Caco-2 (cell line): ENCODE measurements around the gene SP100. TPM values are rescaled to one million over a fixed set of nuclear protein-coding genes. Genes with fewer than 3 reads are reported as not detected.
"Not testable (repeated sequence)": the region's sequence is repeated elsewhere in the genome, so short reads cannot be mapped to it uniquely, and the experiment has no call there.

ENCODE experiments used
- BruUV-seq: library from RNA; stranded (reverse); fragments of 400-500 nt; replicated peaks from 2 replicates; lab custom pipeline; 2021; lab: Mats Ljungman, UMichigan
- CTCF ChIA-PET: fragments of 300-600 bp; sonication (Branson Sonifier 250); formaldehyde crosslinking; loops from one replicate; lab custom pipeline; 2022; ENCODE audit warnings: antibody characterized with exemption; lab: Charles Lee
- POLR2A ChIA-PET: fragments of 300-600 bp; sonication (Branson Sonifier 250); formaldehyde crosslinking; loops from one replicate; lab custom pipeline; 2022; ENCODE audit warnings: antibody characterized with exemption; lab: Charles Lee
- DNase-seq, 2 experiments: peaks; one replicate each; pipeline versions ENCODE4 v3.0.0 to v3.0.0-alpha.2; 2020 to 2022
- H3K27me3 ChIP-seq: replicated peaks from 2 replicates; pipeline ENCODE4 v1.6.0; 2011; ENCODE audit warnings: low read length; ENCODE audit not compliant: control insufficient read depth, insufficient read depth
- H3K36me3 ChIP-seq: 2 replicates; pipeline ENCODE4 v1.5.1; 2011; ENCODE audit warnings: low read length; ENCODE audit not compliant: control insufficient read depth, insufficient read depth
- H3K4me1 ChIP-seq: fragments of 250-450 bp; sonication (Bioruptor Pico); 2 replicates; pipeline ENCODE4 v1.5.1; 2020; ENCODE audit warnings: mild to moderate bottlenecking
- H3K4me3 ChIP-seq: 2 replicates; pipeline ENCODE4 v1.5.1; 2011; ENCODE audit warnings: low read depth, mild to moderate bottlenecking, control low read depth, low read length
- H3K9me3 ChIP-seq: fragments of 250-450 bp; sonication (Bioruptor Pico); 2 replicates; pipeline ENCODE4 v1.5.1; 2020; ENCODE audit warnings: mild to moderate bottlenecking, moderate library complexity
- H3K27ac Mint-ChIP-seq: one replicate; pipeline ENCODE4 v1.8.0; 2022; ENCODE audit warnings: mixed read lengths; ENCODE audit not compliant: unreplicated experiment
- H3K27me3 Mint-ChIP-seq: one replicate; pipeline ENCODE4 v1.8.0; 2022; ENCODE audit warnings: mixed read lengths; ENCODE audit not compliant: insufficient read depth, unreplicated experiment
- H3K36me3 Mint-ChIP-seq: one replicate; pipeline ENCODE4 v1.8.0; 2022; ENCODE audit warnings: mild to moderate bottlenecking, mixed read lengths; ENCODE audit not compliant: insufficient read depth, unreplicated experiment
- H3K4me1 Mint-ChIP-seq: one replicate; pipeline ENCODE4 v1.8.0; 2022; ENCODE audit warnings: low read depth, mixed read lengths; ENCODE audit not compliant: unreplicated experiment
- H3K4me3 Mint-ChIP-seq: one replicate; pipeline ENCODE4 v1.8.0; 2022; ENCODE audit warnings: mild to moderate bottlenecking, moderate library complexity, mixed read lengths; ENCODE audit not compliant: unreplicated experiment
- H3K9me3 Mint-ChIP-seq: one replicate; pipeline ENCODE4 v1.8.0; 2022; ENCODE audit warnings: mixed read lengths; ENCODE audit not compliant: unreplicated experiment
- intact Hi-C: fragments of 100-400 bp; cut with micrococcal nuclease; formaldehyde crosslinking; loops from one replicate; pipeline ENCODE4 v1.10.0; 2022; ENCODE audit not compliant: unreplicated experiment
- total RNA-seq: library from RNA; stranded (reverse); gene quantifications from 2 replicates; pipeline ENCODE4 v1.2.3, GENCODE V29; 2022
- TF ChIP-seq, protein P1 (sequence below), 2 experiments: fragments of 200-600 bp in 1 of 2; IDR thresholded peaks; 1 replicate in 1 of 2; 2 replicates in 1 of 2; pipeline versions ENCODE4 v1.5.1 to v1.8.0; 2011 to 2022; ENCODE audit warnings: antibody characterized with exemption in 1 of 2, control low read depth in 1 of 2, inconsistent platforms in 1 of 2, low read depth in 1 of 2, low read length in 1 of 2, mild to moderate bottlenecking in 1 of 2, moderate library complexity in 1 of 2; ENCODE audit not compliant: insufficient read depth in 1 of 2, severe bottlenecking in 1 of 2, unreplicated experiment in 1 of 2

Gene SP100
- total RNA-seq, 1 experiment from 2014 or later: 7.8 TPM

DNA sequence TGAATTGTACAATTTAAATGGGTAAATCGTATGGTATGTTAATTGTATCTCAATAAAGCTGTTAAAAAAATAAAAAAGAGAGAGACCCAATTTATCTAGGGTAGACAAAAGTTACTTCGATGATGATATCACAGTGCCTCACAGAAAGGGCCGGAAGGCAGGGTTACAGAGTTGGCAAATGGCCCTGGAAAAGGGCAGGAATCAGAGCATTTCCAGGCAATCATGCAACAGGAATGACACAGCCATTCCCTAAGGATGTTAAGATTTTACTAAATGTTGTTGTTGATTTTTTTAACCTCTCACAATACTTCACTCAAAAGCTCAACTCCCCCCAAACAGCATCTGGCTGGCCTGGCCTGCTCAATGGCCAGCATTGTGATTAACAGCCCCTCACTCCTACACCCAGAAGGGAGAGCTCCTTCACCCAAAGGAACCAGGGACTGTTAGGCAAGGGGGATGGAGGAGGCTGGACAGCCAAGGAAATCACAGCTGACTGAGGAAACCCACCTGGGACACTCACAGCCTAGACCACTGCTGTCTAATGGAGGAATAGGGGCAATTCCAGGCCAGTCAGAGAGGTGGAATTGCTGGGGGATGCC is 7.7 kb upstream of the SP100 start:
- Mint-ChIP-seq H3K4me3 (no peak overlapping the region), H3K27ac (no peak overlapping the region), H3K36me3 (no peaks in the 10 kb centered on the region), H3K27me3 (peaks cover 3% of the 10 kb centered on the region), H3K4me1 (no peaks in the 10 kb centered on the region), H3K9me3 (no peaks in the 10 kb centered on the region)
- no peaks in the 10 kb centered on the region for H3K4me1 ChIP-seq
- H3K27me3 ChIP-seq: no peaks in the 10 kb centered on the region
- H3K4me3 ChIP-seq: no peak overlapping the region
- DNase-seq: no peak
- TF ChIP-seq, protein P1, sequence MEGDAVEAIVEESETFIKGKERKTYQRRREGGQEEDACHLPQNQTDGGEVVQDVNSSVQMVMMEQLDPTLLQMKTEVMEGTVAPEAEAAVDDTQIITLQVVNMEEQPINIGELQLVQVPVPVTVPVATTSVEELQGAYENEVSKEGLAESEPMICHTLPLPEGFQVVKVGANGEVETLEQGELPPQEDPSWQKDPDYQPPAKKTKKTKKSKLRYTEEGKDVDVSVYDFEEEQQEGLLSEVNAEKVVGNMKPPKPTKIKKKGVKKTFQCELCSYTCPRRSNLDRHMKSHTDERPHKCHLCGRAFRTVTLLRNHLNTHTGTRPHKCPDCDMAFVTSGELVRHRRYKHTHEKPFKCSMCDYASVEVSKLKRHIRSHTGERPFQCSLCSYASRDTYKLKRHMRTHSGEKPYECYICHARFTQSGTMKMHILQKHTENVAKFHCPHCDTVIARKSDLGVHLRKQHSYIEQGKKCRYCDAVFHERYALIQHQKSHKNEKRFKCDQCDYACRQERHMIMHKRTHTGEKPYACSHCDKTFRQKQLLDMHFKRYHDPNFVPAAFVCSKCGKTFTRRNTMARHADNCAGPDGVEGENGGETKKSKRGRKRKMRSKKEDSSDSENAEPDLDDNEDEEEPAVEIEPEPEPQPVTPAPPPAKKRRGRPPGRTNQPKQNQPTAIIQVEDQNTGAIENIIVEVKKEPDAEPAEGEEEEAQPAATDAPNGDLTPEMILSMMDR (IDR thresholded peaks at IDR 0.05; ENCODE audit: insufficient read depth in 1 of 2, low read depth in 1 of 2, low read length in 1 of 2, severe bottlenecking in 1 of 2, unreplicated experiment in 1 of 2): no peak
- no peaks in the 10 kb centered on the region for H3K36me3 ChIP-seq
- no TSS peak for BruUV-seq
- ChIA-PET POLR2A (no interaction called here), CTCF (no interaction called here)
- H3K9me3 ChIP-seq: no peaks in the 10 kb centered on the region
- intact Hi-C loops: no loop called here

DNA sequence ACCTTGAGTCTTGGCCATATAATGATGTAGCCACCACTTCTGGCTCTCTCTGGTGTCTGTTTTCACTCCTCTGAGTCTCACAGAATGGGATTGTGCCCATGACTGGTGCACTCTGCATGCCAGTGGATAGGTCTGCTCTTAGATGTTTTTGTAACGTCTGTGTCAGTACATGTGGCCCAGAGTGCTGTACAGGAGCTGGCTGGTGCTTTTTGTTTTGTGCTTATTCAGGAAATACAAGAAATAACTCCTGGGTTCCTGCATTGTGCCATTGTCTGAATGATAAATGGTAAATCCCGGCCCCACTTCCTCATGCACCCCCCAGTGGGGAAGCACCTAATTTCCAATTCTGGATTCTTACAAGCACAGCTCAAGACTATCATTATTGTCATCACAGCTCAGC is 6.7 kb upstream of the SP100 start:
- DNase-seq, intact Hi-C loops, H3K9me3 ChIP-seq, H3K4me1 ChIP-seq, H3K27ac Mint-ChIP-seq, H3K27me3 Mint-ChIP-seq, H3K9me3 Mint-ChIP-seq, H3K4me3 Mint-ChIP-seq, H3K27me3 ChIP-seq, POLR2A ChIA-PET, H3K36me3 ChIP-seq, H3K4me1 Mint-ChIP-seq, CTCF ChIA-PET, H3K4me3 ChIP-seq, BruUV-seq, H3K36me3 Mint-ChIP-seq: not testable (repeated sequence)

DNA sequence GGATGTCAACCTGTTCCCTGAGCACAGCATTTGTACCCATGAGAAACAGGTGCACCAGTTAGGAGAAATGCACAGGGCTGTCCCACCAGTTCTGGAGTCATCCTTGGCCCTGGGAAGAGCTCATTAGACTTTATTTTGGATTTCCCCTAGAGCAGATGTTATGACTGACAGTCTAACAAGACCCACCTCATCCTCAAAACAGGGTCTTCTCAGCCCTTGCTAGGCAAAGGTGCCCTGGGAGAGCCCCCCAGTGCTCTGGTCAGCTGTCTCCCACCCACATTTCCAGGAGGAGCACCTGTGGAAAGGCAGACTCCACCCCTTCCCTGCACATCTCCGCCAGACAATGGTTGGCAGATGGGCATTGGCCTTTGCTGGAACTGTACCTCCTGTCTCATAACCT is 5.7 kb upstream of the SP100 start:
- no peak for DNase-seq
- ChIA-PET CTCF (no interaction called here), POLR2A (no interaction called here)
- TF ChIP-seq, protein P1 (IDR thresholded peaks at IDR 0.05; ENCODE audit: insufficient read depth in 1 of 2, low read depth in 1 of 2, low read length in 1 of 2, severe bottlenecking in 1 of 2, unreplicated experiment in 1 of 2): no peak
- Mint-ChIP-seq H3K4me1 (no peaks in the 10 kb centered on the region), H3K27me3 (no peaks in the 10 kb centered on the region), H3K36me3 (no peaks in the 10 kb centered on the region), H3K27ac (no peak overlapping the region), H3K4me3 (no peak overlapping the region), H3K9me3 (no peaks in the 10 kb centered on the region)
- Histone ChIP-seq H3K4me1 (no peaks in the 10 kb centered on the region), H3K9me3 (no peaks in the 10 kb centered on the region), H3K36me3 (no peaks in the 10 kb centered on the region), H3K27me3 (no peaks in the 10 kb centered on the region), H3K4me3 (no peak overlapping the region)
- no TSS peak for BruUV-seq
- intact Hi-C loops: no loop called here
